Sciatic nerve (tissue), 2 donors: ENCODE measurements around the gene FHL1. TPM values are rescaled to one million over a fixed set of nuclear protein-coding genes. Genes with fewer than 3 reads are reported as not detected.
"Not testable (repeated sequence)": the region's sequence is repeated elsewhere in the genome, so short reads cannot be mapped to it uniquely, and the experiment has no call there.

Experiments
- ATAC-seq: fragments of 200-7000 bp; cut with Tn5 transposase; one replicate; pipeline ENCODE4 v1.9.1; 2020; ENCODE audit warnings: mild to moderate bottlenecking, moderate library complexity
- DNase-seq: peaks from one replicate; pipeline ENCODE4 v3.0.0-alpha.2; 2020; ENCODE audit warnings: low spot score
- intact Hi-C: fragments of 100-400 bp; cut with DNase I; formaldehyde crosslinking; loops from one replicate; pipeline ENCODE4 v1.14.2; 2022
- total RNA-seq: library from RNA; stranded (reverse); fragmentation: NEBNext Ultra II Directional; extraction: Animal tissue kit (Norgen Biotek cat#: 25700); gene quantifications from one replicate; pipeline ENCODE4 v1.2.1, GENCODE V29; 2021
- donor health status: DM: no; HTN: no; CAD: no.
- donor health status: DM: no; HTN: no; CAD: no.

Gene FHL1
- total RNA-seq, 1 donor from 2014 or later = 174 TPM

DNA sequence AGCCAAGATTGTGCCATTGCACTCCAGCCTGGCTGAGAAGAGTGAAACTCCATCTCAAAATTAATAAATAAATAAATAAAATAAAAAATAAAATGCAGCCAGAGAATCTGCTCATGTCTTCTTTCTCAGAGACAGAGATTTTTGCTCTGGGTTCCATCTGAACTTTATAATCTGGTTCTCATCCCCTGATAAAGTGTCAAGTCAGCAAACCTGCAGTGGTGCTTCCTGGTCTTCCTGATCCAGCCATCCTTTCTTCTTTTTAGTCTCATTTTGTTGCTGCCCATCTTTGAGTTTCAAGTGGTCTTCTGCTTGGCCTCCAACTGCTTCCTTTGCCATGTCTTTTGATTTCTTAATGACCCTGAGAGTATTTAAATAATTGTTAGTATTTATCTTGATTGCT lies 79.7 kb downstream of the FHL1 start:
- ATAC-seq (no peak), DNase-seq (no peak)
- intact Hi-C loops = no loop called here

DNA sequence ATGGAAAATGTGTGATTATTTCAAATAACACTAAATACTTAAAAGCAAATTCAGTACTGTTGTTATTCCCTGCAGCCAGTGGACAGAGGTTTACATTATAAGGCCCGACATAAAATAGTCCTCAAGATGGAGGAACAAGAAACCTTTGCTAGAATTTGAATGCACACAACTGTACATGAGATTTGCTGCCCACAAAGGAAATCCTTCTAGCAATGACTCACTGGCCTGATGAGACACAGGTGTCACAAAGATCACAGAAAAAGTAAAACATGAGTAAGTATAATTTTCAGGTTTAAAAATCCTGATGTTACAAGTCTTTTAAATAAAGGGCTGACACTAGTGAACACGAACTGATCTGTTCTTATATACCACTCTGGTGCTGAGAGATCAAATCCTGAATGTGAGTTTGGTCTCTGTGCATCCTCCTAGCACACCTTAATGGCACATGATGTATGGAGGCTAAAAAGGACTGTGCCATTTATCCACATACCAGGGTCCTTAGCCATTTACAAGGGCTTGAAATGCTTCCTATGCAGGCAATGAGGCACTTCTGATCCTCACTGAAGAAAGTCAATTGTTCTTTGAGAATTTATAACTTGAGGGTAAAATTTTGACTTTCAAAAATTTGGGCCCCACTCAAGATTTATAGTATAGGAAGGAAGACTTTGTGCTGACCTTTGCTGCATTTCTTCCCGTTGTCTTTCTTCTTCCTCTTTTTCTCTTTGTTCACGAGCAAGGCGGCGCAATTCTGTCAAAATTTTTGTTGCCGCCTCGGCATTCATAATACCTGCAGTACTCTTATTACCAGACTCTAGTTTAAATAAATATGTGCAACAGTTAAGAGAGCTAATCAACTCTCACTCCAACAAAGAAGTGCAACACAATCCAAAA lies 80.9 kb downstream of the FHL1 start:
- DNase-seq = no peak
- intact Hi-C loops = no loop called here

DNA sequence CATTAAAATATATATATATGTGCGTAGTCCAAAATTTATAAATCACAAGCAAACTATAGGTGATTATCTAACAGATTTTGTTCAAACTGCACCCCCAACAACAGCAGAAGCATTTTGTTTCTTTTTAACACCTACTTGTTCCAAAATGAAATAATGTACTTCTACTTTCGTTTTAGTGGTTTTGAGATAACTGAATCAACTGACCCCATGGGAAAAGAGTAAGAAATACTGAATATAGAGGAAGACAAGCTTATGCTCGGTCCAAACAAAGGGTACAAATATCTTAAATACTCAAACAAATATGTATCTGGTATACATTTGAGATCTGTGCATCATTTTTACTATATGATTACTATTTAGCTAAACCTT lies 81.5 kb downstream of the FHL1 start:
- intact Hi-C loops = no loop called here
- ATAC-seq = no peak
- DNase-seq = no peak

More for the DNA sequence above, 80.9 kb downstream of the FHL1 start:
- ATAC-seq = no peak

DNA sequence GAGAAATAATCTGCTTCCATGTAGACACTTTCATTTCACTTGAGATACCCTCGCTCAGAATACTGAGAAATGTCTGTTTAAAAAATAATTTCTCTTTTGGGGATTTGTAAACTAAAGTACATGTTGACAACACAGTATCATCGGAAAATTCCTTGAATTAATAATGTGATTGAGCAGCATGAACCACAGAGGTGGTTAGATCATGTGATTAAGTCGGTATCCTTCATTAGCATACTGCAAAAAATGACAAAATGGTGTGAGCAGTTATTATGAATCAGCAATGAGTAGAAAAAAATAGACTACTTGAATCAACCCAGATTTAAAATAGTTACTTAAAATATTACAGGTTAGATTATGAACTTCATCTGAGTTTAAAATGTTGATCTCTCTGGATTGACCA lies 89.7 kb downstream of the FHL1 start:
- DNase-seq (no peak), ATAC-seq (no peak)
- intact Hi-C loops = no loop called here

DNA sequence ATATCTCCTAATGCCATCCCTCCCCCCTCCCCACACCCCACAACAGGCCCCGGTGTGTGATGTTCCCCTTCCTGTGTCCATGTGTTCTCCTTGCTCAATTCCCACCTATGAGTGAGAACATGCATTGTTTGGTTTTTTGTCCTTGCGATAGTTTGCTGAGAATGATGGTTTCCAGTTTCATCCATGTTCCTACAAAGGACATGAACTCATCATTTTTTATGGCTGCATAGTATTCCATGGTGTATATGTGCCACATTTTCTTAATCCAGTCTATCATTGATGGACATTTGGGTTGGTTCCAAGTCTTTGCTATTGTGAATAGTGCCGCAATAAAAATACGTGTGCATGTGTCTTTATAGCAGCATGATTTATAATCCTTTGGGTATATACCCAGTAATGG lies 90.5 kb downstream of the FHL1 start:
- intact Hi-C loops, DNase-seq, ATAC-seq: not testable (repeated sequence)

DNA sequence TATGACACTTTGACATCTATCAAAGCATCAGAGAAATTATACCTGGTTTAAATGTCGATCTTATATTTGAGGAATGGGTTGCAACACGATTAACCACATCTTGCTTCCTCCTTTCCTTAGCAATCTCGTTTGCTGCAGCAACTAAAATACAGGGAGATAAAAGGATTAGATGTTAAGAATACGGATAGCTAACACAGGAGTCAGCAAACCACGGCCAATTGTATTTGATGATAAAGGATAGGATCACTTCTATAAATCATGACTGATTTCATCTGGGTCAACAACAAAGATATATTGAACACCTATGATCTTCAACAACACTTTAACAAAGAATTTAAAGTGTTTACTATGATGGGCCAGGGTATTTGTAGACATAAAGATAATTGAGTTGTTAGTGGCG lies 98.9 kb downstream of the FHL1 start:
- DNase-seq (no peak), ATAC-seq (no peak)
- intact Hi-C loops = no loop called here

DNA sequence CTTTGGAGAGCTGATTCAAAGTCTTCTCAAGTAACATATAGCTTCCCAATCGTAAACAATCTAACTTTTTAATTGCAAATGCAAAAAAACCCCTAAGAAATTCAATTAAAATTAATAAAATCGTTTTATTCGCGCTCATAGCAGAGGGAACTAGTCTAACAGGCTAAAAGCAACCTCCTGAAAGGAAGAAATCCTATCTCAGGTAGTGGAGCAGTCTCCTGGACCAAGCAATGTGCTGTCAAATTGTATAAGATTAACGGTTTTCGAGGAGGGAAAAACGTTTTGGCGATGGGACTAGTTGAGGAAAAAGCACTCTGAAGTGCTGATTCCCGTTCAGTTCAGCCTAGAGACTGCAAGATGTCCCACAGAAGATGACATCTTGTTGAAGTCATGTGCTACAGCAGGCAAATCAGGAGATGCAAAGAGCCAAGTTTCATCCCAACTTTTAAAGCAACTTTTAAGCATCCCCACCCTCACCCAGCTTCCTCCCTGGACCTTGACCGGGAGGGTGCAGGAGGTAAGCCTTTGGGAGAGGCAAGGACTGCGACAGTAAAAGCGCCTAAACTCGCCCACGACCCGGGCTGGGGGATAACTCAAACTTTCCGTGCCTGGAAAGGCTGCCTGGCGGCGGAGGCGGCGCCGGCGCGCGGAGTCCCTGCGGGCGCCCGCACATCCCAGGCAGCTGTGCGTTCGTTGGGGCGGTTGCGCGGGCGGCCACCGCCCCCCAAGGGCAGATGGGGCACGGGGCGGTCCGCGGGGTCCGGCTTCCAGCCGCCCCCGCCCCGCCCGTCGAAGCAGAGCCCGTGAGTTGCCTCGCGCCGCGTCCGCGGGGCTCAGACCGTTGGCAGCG lies 103.1 kb downstream of the FHL1 start:
- DNase-seq (no peak), ATAC-seq (peak; percentile 73)
- intact Hi-C loops = no loop called here

DNA sequence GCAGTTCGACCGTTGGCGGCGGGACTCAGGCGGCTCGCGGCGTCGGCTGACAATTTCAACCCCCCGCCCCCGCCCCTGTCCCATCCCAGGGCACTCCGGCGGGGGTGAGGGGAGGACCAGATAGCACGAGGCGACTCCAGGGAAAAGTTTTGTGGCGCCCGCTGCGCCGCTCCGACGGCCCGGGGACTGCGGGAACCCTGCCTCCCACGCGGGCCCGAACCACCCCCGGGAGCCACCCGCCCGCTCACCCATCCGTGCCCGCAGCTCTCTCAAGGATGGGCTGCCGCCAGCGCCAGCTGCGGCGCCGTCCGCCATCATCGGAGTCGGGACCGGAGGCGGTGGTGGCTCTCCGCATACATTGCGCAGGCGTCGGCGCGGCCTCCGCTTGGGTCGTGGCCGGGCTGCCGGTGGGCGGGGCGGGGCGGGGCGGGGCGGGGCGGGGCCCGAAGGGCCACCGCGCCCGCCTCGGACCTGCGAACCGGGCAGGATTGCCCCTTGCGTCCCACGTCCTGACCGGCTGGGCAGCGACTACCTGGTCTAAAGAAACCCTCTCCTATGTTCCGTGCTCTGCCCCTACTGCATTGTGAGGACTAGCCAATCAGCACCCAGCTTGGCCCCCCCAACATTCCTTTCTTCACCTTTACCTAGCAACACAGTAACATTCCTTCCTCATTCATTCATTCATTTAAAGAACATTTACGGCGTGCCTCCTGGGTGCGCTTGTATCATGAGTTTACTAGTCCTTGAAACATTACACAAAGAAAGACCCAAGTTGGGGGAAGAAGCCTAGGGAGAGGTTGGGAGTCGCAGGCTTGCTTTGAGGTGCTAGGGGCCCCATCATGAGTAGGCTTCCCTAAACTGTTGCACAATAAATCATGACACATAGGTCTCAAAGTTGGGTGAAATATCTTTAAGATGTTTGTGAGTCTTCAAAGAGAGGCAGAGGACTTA lies 104.0 kb downstream of the FHL1 start, which contains the start of gene MAP7D3:
Gene MAP7D3, minus strand, starts transcription at position 360 of the 951 bp plus-strand sequence. Its CDS starts 42 bp downstream, at position 318.
- intact Hi-C loops = no loop called here
- DNase-seq = peak; percentile 77
- ATAC-seq = peak; percentile 83

DNA sequence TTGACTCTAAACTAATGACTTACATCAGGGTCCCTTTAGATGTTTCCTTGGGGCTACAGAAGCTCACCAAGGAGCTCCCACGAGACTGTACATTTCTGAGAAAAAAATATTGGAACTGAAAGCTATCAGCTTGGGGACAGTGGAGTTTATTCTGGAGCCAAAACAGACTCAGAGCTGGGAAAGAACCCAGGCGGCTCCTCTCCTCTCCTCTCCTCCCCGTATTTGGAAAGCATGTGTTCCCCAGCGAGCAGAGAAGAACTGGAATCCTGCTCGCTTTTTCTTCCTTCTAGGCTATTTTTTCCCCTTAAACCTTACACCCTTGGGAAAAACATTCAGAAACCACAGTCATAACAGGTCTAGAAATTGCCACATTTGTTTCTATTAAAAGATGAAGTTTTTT lies 108.2 kb downstream of the FHL1 start:
- peak; percentile 71 for ATAC-seq
- intact Hi-C loops = no loop called here
- no peak for DNase-seq

DNA sequence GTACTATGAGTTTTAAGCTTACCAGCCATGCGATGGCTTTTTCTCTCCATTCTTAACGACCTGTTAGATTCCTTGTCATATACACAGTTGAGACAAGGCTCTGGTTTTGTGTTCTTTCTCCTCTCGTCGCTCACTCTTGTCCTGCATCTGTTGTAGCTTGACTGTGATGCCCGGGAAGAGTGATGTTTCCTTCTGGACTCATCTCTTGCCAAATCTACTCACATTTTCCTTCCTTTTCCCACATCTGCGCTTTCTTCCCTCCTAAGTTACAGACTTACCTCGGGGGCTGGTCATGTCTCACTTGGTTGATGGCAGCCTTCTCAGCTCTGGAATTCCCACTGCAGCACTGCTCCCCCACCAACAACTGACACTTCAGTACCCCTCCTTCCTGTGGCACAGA lies 108.7 kb downstream of the FHL1 start:
- DNase-seq = no peak
- ATAC-seq = no peak
- intact Hi-C loops = no loop called here

DNA sequence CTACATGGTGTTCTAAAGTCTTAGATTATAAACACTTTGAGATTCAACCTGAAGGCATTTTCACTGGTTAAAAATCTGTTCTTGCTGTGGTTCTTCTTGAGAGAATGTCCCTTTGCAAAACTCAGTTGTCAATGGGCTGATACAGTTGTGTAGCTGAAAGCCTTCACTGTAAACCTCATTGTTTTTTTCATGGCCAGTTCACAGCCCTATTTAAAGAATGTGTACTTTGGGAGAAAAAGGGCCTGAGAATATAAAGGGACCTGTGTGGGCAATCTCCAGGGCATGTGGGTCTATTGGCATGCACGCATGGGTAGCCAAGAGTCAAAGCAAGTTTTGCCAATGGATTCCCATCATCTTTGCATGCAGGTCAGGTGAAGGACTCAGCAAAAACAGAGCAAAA lies 111.6 kb downstream of the FHL1 start:
- ATAC-seq = no peak
- DNase-seq = no peak
- intact Hi-C loops = no loop called here

DNA sequence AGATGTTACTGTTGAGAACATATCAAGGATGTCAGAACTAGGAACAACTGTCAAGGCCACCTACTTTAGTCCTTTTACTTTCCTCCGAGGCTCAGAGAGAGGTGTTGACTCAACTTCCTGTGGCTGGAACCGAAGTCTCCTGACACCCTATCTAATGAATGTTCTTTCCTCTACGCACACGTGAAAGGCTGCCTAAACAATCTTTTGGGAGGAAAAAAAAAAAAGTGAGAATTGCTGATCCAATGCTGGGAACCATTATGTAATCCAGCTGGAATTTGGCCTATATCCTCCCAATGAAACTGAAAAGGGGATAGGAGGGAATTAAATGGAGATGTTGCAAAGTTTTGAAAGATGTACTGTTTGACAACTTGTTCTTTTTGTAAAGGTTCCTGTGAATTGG lies 112.2 kb downstream of the FHL1 start:
- DNase-seq (no peak), ATAC-seq (peak; percentile 52)
- intact Hi-C loops = no loop called here

DNA sequence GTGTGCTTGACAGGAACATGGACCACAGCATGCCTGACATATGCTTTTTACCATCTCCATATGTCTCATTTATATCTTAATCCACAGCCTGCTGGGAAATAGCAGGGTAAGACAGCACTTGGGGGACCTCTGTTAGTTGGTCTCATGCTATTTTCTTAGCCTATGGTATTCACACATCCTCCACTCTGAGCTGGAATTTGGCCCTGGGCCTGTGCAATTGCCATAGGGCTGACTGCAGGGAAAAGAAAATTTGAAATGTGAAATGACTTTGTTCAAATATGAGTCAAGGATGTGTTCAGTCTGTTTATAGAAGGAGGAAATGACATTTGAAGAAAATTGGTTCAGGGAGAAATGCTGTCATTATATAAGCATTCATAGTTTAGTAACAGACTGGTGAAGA lies 113.4 kb downstream of the FHL1 start:
- no peak for DNase-seq
- intact Hi-C loops = no loop called here
- ATAC-seq = no peak

Other genes starting within 250 kb of the FHL1 start
- gene MMGT1, start 173.5 kb upstream of the FHL1 start, total RNA-seq = 26.9 TPM
- 21.4 TPM for gene SLC9A6, start 162.1 kb upstream of the FHL1 start, total RNA-seq
- 17.2 TPM for gene MAP7D3, start 103.9 kb downstream of the FHL1 start, total RNA-seq
- gene ADGRG4, start 153.4 kb downstream of the FHL1 start, total RNA-seq = 0.18 TPM